Left lobe of liver (tissue), 2 donors: Measurements from ENCODE around the gene TMCC2. TPM values are rescaled to one million over a fixed set of nuclear protein-coding genes. Genes with fewer than 3 reads are reported as not detected.

ENCODE experiments used
- ATAC-seq: fragments of 200-7000 bp; cut with Tn5 transposase; one replicate; pipeline ENCODE4 v1.9.1; 2020; ENCODE audit warnings: mild to moderate bottlenecking, moderate library complexity
- DNase-seq: peaks from one replicate; pipeline ENCODE4 v3.0.0-alpha.2; 2020; ENCODE audit warnings: low spot score
- total RNA-seq: library from RNA; stranded (reverse); gene quantifications from one replicate; pipeline ENCODE4 v1.2.1, GENCODE V29; 2021
- donor health status: DM: no; HTN: no; CAD: no; lungs with moderate emphysema.
- donor health status: DM: no; HTN: yes; CAD: no.

Gene TMCC2
- total RNA-seq, 1 donor from 2014 or later: 0.33 TPM

GRCh38 chr1:205237526-205238484, 10.1 kb downstream of the TMCC2 start:
- no peak for ATAC-seq
- no peak for DNase-seq

GRCh38 chr1:205239078-205239477, 11.3 kb downstream of the TMCC2 start:
- DNase-seq: peak; percentile 32

GRCh38 chr1:205240118-205240517, 12.4 kb downstream of the TMCC2 start:
- peak; percentile 23 for DNase-seq
- ATAC-seq: no peak

More at GRCh38 chr1:205239078-205239477, 11.3 kb downstream of the TMCC2 start:
- ATAC-seq: no peak

- DNase-seq (no peak), ATAC-seq (no peak)
These were observed 12.8 kb downstream of the TMCC2 start for GRCh38 chr1:205240569-205240968.

GRCh38 chr1:205241366-205242030, 13.8 kb downstream of the TMCC2 start:
- no peak for ATAC-seq
- no peak for DNase-seq

GRCh38 chr1:205243350-205244191, 15.8 kb downstream of the TMCC2 start:
- ATAC-seq (no peak), DNase-seq (no peak)

GRCh38 chr1:205244384-205244783, 16.6 kb downstream of the TMCC2 start:
- DNase-seq: no peak
- ATAC-seq: no peak

GRCh38 chr1:205245096-205245495, 17.4 kb downstream of the TMCC2 start:
- DNase-seq (no peak), ATAC-seq (no peak)

- DNase-seq (no peak), ATAC-seq (no peak)
These were observed 18.8 kb downstream of the TMCC2 start for GRCh38 chr1:205246351-205247119.

- ATAC-seq: no peak
- DNase-seq: no peak
These were observed 19.6 kb downstream of the TMCC2 start for GRCh38 chr1:205247130-205247921.

- DNase-seq (no peak), ATAC-seq (no peak)
These were observed 21.3 kb downstream of the TMCC2 start for GRCh38 chr1:205248793-205249601.

GRCh38 chr1:205249651-205250050, 21.9 kb downstream of the TMCC2 start:
- DNase-seq (no peak), ATAC-seq (no peak)

- ATAC-seq (no peak), DNase-seq (no peak)
These were observed 23.0 kb downstream of the TMCC2 start for GRCh38 chr1:205250699-205251098.

GRCh38 chr1:205251576-205251975, 23.8 kb downstream of the TMCC2 start:
- ATAC-seq (no peak), DNase-seq (no peak)

GRCh38 chr1:205255941-205256780, 28.4 kb downstream of the TMCC2 start:
- ATAC-seq (peak; percentile 98), DNase-seq (peak; percentile 88)

GRCh38 chr1:205256951-205257625, 29.3 kb downstream of the TMCC2 start:
- ATAC-seq: no peak
- DNase-seq: no peak

- DNase-seq (no peak), ATAC-seq (no peak)
These were observed 30.0 kb downstream of the TMCC2 start for GRCh38 chr1:205257735-205258134.
